ENCODE measurements around the gene FOLR2. TPM values are rescaled to one million over a fixed set of nuclear protein-coding genes. Genes with fewer than 3 reads are reported as not detected.

Gene FOLR2
- total RNA-seq, 1 experiment from 2014 or later, result not detected

DNA sequence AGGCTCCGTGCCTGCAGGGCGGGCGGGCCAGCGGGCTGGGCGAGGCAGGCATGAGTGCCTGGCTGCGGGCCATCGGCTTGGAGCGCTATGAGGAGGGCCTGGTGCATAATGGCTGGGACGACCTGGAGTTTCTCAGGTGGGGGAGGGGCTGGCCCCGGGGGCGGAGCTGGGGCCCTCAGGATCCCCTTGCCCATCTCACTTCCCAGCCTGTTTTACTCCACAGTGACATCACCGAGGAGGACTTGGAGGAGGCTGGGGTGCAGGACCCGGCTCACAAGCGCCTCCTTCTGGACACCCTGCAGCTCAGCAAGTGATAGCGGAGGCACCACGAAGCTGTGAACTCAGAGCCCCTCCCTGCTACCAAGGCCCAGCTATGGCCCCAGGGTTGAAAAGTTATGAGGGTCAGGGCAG, 21.5 kb downstream of the FOLR2 start:
- Histone ChIP-seq H3K4me2 (ENCODE audit: low read length) (no peak overlapping the region), H3K4me1 (ENCODE audit: control insufficient read depth in 1 of 2, insufficient read depth in 2 of 2, low read length in 2 of 2) (peaks cover 0 to 4% of the 10 kb centered on the region in 2 experiments; a peak in 1 of 4 replicates), H3K27me3 (ENCODE audit: insufficient read depth, low read length) (no peaks in the 10 kb centered on the region), H3K9ac (ENCODE audit: low read length) (no peak overlapping the region), H3K9me2 (ENCODE audit: insufficient read depth) (no peaks in the 10 kb centered on the region), H2AFZ (ENCODE audit: low read depth, low read length, poor library complexity, severe bottlenecking) (no peak overlapping the region), H4K20me1 (ENCODE audit: insufficient read depth) (no peaks in the 10 kb centered on the region), H3K79me2 (ENCODE audit: insufficient read depth, low read length) (no peaks in the 10 kb centered on the region), H3K4me3 (replicated peaks in 1 of 2; ENCODE audit: low read depth in 1 of 2, low read length in 2 of 2) (no peak overlapping the region), H3K9me3 (ENCODE audit: control insufficient read depth in 1 of 2, insufficient read depth in 1 of 2, low read depth in 1 of 2, low read length in 2 of 2) (no peaks in the 10 kb centered on the region), H3K27ac (ENCODE audit: low read depth, low read length) (no peak overlapping the region), H3K36me3 (ENCODE audit: control insufficient read depth in 1 of 2, insufficient read depth in 2 of 2, low read length in 2 of 2) (peaks cover 5 to 9% of the 10 kb centered on the region in 2 experiments; a peak in 2 of 4 replicates)
- BruUV-seq (replicated peaks), result no TSS peak
- ChIA-PET CTCF (interaction anchor here (0.6 to 1.4 kb wide), 12 partner anchors 9 to 259 kb away, joined by 3 to 10 read pairs (median 4); partner anchors contain the start of gene CLPB), RAD21 (ENCODE audit: low non-redundant PET in 1 of 2, low total read pairs in 2 of 2, uncharacterized antibody in 2 of 2, unreplicated experiment in 2 of 2) (interaction anchor here in 1 of 2 experiments (1.2 kb wide), 1 partner anchor 176 kb away, joined by 3 read pairs; no protein-coding TSS in a partner anchor), POLR2A (interaction anchor here (0.9 kb wide), 1 partner anchor 126 kb away, joined by 3 read pairs; the partner anchor contains the start of gene ANAPC15)
- ATAC-seq (peak; percentile 94), DNase-seq (ENCODE audit: low read depth, low spot score) (peak; percentile 44)
- intact Hi-C loops (cut with micrococcal nuclease), result loop anchor here (1.0 kb wide), 1 partner anchor 213 kb away; no protein-coding TSS in a partner anchor
- TF ChIP-seq EGR1 (IDR thresholded peaks at IDR 0.05; ENCODE audit: low read depth), result no peak
- peak; percentile 7; the same call in 1 of the 2 replicates for TF ChIP-seq POLR2AphosphoS5 (IDR thresholded peaks at IDR 0.05; ENCODE audit: low read depth, low read length)
- TF ChIP-seq SP1 (IDR thresholded peaks at IDR 0.05; ENCODE audit: low read depth), result no peak
- TF ChIP-seq ATF3 (IDR thresholded peaks at IDR 0.05), result no peak
- no peak for TF ChIP-seq ZNF274 (IDR thresholded peaks at IDR 0.05; ENCODE audit: low read depth, low read length)
- TF ChIP-seq, protein P1, sequence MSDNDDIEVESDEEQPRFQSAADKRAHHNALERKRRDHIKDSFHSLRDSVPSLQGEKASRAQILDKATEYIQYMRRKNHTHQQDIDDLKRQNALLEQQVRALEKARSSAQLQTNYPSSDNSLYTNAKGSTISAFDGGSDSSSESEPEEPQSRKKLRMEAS (IDR thresholded peaks at IDR 0.05), result no peak
- TF ChIP-seq, protein P2, sequence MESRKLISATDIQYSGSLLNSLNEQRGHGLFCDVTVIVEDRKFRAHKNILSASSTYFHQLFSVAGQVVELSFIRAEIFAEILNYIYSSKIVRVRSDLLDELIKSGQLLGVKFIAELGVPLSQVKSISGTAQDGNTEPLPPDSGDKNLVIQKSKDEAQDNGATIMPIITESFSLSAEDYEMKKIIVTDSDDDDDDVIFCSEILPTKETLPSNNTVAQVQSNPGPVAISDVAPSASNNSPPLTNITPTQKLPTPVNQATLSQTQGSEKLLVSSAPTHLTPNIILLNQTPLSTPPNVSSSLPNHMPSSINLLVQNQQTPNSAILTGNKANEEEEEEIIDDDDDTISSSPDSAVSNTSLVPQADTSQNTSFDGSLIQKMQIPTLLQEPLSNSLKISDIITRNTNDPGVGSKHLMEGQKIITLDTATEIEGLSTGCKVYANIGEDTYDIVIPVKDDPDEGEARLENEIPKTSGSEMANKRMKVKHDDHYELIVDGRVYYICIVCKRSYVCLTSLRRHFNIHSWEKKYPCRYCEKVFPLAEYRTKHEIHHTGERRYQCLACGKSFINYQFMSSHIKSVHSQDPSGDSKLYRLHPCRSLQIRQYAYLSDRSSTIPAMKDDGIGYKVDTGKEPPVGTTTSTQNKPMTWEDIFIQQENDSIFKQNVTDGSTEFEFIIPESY (IDR thresholded peaks at IDR 0.05; ENCODE audit: extremely low read depth, insufficient replicate concordance, low read length), result no peak
- TF ChIP-seq YY1 (IDR thresholded peaks at IDR 0.05; ENCODE audit: extremely low read depth, insufficient replicate concordance, low read depth, low read length), result no peak
- no peak for TF ChIP-seq CEBPB (IDR thresholded peaks at IDR 0.05; ENCODE audit: low read depth)
- TF ChIP-seq RAD21 (IDR thresholded peaks at IDR 0.05; ENCODE audit: low read depth), result peak; percentile 72
- no peak for TF ChIP-seq EZH2 (IDR thresholded peaks at IDR 0.05)
- no peak for TF ChIP-seq EZH2phosphoT487 (IDR thresholded peaks at IDR 0.05; ENCODE audit: borderline replicate concordance)
- no peak for TF ChIP-seq ELF1 (IDR thresholded peaks at IDR 0.05; ENCODE audit: borderline replicate concordance, low read depth)
- no peak for TF ChIP-seq JUND (IDR thresholded peaks at IDR 0.05)
- TF ChIP-seq CBX3 (IDR thresholded peaks at IDR 0.05; ENCODE audit: low read depth), result no peak
- TF ChIP-seq, protein P3, sequence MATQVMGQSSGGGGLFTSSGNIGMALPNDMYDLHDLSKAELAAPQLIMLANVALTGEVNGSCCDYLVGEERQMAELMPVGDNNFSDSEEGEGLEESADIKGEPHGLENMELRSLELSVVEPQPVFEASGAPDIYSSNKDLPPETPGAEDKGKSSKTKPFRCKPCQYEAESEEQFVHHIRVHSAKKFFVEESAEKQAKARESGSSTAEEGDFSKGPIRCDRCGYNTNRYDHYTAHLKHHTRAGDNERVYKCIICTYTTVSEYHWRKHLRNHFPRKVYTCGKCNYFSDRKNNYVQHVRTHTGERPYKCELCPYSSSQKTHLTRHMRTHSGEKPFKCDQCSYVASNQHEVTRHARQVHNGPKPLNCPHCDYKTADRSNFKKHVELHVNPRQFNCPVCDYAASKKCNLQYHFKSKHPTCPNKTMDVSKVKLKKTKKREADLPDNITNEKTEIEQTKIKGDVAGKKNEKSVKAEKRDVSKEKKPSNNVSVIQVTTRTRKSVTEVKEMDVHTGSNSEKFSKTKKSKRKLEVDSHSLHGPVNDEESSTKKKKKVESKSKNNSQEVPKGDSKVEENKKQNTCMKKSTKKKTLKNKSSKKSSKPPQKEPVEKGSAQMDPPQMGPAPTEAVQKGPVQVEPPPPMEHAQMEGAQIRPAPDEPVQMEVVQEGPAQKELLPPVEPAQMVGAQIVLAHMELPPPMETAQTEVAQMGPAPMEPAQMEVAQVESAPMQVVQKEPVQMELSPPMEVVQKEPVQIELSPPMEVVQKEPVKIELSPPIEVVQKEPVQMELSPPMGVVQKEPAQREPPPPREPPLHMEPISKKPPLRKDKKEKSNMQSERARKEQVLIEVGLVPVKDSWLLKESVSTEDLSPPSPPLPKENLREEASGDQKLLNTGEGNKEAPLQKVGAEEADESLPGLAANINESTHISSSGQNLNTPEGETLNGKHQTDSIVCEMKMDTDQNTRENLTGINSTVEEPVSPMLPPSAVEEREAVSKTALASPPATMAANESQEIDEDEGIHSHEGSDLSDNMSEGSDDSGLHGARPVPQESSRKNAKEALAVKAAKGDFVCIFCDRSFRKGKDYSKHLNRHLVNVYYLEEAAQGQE (IDR thresholded peaks at IDR 0.05; ENCODE audit: low read depth), result no peak
- TF ChIP-seq SRF (IDR thresholded peaks at IDR 0.05; ENCODE audit: low read depth), result no peak
- no peak for TF ChIP-seq TCF7L2 (IDR thresholded peaks at IDR 0.05; ENCODE audit: borderline replicate concordance, extremely low read depth, insufficient read depth, insufficient read length)
- no peak for TF ChIP-seq ZFX (IDR thresholded peaks at IDR 0.05)
- no peak for TF ChIP-seq FOSL1 (IDR thresholded peaks at IDR 0.05; ENCODE audit: low read depth)
- TF ChIP-seq POLR2A (IDR thresholded peaks at IDR 0.05; ENCODE audit: borderline replicate concordance, extremely low read depth, insufficient read depth, insufficient read length), result no peak
- no peak for TF ChIP-seq SIN3A (IDR thresholded peaks at IDR 0.05; ENCODE audit: low read depth)
